GM12892 (cell line): ENCODE results near the gene UXS1.
"Not testable (repeated sequence)": the region's sequence is repeated elsewhere in the genome, so short reads cannot be mapped to it uniquely, and the experiment has no call there.

Source experiments
- DNase-seq: peaks from one replicate; pipeline ENCODE4 v3.0.0; 2011; ENCODE audit not compliant: insufficient read length
- FAIRE-seq: peaks from 2 replicates; lab custom pipeline; 2011; peaks lifted over from hg19 to GRCh38; lab: Jason Lieb, UNC
- POLR2A ChIP-seq: IDR thresholded peaks from 2 replicates; pipeline ENCODE4 v1.6.1; 2011; ENCODE audit warnings: low read depth, low read length, control low read depth
- POLR2AphosphoS5 ChIP-seq: IDR thresholded peaks from 2 replicates; pipeline ENCODE4 v1.6.1; 2011; ENCODE audit warnings: low read depth, low read length, control low read depth
- TAF1 ChIP-seq: IDR thresholded peaks from 2 replicates; pipeline ENCODE4 v1.6.1; 2011; ENCODE audit warnings: low read depth, mild to moderate bottlenecking, control low read depth, low read length, borderline replicate concordance

The UXS1 gene

DNA sequence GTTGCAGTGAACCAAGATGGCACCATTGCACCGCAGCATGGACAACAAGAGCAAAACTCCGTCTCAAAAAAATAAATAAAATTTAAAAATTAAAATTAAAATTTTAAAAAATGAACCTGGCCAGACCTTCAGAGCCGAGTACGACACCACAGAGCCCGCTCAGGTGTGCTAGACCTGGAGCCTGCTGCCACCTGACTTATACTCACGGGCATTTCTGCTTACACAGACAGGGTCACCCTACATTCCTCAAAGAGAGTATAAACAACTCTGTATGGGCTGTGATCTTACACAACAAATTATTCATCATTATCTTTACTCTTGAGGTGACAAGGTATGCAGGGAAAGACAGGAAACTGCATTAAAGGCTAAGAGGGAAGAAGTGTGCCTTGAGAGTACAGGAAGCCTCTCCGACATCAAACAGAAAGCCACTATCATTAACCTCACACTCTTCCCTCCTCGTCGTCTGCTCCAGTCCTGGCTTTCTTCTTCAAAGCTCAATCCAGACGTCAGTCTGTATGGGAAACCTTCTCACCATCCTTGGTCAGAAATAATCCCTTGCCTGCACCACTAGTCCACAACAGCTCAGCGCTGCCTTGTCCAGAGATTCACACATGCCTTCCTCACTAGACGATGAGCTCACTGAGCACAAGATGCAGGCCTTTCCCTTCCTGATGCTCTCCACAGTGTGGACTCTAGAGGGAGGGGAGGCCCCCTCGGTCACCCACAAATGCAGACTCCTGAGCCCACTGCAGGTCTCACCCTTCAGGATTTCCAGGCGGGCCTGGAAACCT, 56.2 kb downstream of the UXS1 start:
- TF ChIP-seq POLR2AphosphoS5 (no peak), TAF1 (no peak), POLR2A (no peak)
- no peak for FAIRE-seq
- DNase-seq, result no peak

DNA sequence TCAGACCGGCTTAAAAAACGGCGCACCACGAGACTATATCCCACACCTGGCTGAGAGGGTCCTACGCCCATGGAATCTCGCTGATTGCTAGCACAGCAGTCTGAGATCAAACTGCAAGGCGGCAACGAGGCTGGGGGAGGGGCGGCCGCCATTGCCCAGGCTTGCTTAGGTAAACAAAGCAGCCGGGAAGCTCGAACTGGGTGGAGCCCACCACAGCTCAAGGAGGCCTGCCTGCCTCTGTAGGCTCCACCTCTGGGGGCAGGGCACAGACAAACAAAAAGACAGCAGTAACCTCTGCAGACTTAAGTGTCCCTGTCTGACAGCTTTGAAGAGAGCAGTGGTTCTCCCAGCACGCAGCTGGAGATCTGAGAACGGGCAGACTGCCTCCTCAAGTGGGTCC, 62.9 kb downstream of the UXS1 start:
- FAIRE-seq, result not testable (repeated sequence)

GRCh38 chr2:106130251-106130998, 63.7 kb downstream of the UXS1 start:
- TF ChIP-seq POLR2A, result no peak
- no peak for TF ChIP-seq TAF1
- TF ChIP-seq POLR2AphosphoS5, result no peak
- FAIRE-seq (no peak), DNase-seq (no peak)

More for the DNA sequence above, 62.9 kb downstream of the UXS1 start:
- DNase-seq, result not testable (repeated sequence)

GRCh38 chr2:106129592-106129991, 64.5 kb downstream of the UXS1 start:
- no peak for FAIRE-seq
- TF ChIP-seq POLR2A (no peak), TAF1 (no peak), POLR2AphosphoS5 (no peak)
- DNase-seq, result no peak

- TF ChIP-seq TAF1 (no peak), POLR2AphosphoS5 (no peak)
- DNase-seq (no peak), FAIRE-seq (no peak)
Observed at GRCh38 chr2:106129150-106129549, 65.0 kb downstream of the UXS1 start.

GRCh38 chr2:106127776-106128268, 66.3 kb downstream of the UXS1 start:
- FAIRE-seq (no peak), DNase-seq (no peak)
- TF ChIP-seq TAF1, result no peak

GRCh38 chr2:106127282-106127771, 66.8 kb downstream of the UXS1 start:
- DNase-seq (no peak), FAIRE-seq (no peak)
- no peak for TF ChIP-seq POLR2AphosphoS5
- TF ChIP-seq TAF1, result no peak
- TF ChIP-seq POLR2A, result no peak

DNA sequence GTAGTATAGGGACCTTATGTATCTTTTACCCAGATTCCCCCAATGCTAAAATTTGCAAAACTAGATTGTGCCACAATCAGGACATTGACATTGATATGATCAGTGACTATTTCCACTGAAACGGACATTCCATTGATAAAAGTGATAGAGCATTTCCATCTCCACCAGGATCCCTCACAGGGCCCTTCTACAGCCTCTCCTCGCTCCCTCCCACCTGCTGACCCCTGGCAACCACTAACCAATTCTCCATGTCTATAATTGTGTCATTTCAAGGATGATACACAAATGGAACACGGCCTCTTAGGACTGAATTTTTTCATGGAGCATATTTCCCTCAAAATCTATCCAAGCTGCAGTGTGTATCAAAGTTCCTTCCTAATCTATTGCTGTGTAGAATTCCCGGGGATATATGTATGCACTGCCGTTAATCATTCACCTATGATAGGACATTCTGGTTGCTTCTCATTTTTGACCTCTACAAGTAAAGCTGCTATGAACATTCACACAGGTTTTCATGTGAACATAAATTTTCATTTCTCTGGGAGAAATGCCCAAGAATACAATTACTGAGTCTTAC, 67.3 kb downstream of the UXS1 start:
- DNase-seq, result no peak
- no peak for TF ChIP-seq POLR2A
- TF ChIP-seq POLR2AphosphoS5, result no peak
- TF ChIP-seq TAF1, result no peak
- FAIRE-seq, result no peak

DNA sequence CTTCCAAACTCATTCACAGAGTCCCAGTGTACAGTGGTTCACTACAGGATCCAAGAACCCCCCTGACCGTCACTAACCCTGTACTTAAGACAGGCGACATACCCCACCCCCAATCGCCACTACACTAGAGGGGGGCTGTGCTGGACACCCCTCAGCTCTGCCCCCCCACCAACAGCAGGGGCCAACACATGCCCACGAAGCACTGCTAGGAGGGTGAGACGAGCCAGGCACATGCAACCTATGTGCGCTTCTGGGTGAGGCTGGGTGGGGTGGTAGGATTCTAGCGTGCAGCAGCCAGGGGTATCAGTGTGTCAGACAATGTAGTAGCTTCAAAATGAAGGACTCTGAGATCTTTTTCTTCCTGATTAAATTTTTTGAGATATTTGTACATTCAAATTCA, 67.8 kb downstream of the UXS1 start:
- TF ChIP-seq TAF1 (no peak), POLR2A (no peak), POLR2AphosphoS5 (no peak)
- DNase-seq, result no peak
- no peak for FAIRE-seq

GRCh38 chr2:106124905-106125549, 69.1 kb downstream of the UXS1 start:
- no peak for TF ChIP-seq POLR2AphosphoS5
- DNase-seq (no peak), FAIRE-seq (no peak)

DNA sequence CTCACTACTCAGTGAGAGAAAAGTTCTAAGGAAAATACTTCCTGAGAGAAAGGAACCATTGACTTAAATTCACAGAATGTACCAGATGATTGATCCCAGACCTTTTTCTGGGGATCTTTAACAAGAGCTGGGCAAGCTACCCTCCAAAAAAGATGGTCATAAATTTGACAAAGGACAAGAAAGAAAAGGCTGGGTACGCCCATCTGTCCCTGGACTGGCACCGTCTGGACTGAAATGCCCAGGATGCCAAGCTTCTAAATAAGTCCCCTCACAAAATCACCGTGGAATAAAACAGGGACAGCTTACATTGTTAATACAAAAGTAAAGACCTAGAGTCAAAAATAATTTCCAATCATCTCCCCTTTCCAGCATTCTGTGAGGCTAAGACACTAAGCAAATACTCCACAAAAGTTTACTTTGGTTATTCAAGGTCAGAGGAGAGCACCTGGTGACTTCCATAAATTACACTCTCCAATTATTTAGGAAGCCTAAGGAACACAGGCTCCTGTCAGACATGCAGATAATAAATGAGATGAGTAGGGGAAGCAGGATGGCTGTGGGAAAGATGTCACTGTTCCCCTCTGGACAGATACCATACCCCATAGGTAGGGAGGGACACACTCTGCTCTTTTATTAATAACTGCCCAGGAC, 69.9 kb downstream of the UXS1 start:
- DNase-seq (no peak), FAIRE-seq (no peak)
- TF ChIP-seq POLR2AphosphoS5 (no peak), TAF1 (no peak), POLR2A (no peak)

GRCh38 chr2:106122157-106122556, 71.9 kb downstream of the UXS1 start:
- no peak for TF ChIP-seq TAF1
- TF ChIP-seq POLR2A, result no peak
- TF ChIP-seq POLR2AphosphoS5, result no peak
- DNase-seq (no peak), FAIRE-seq (no peak)
